Vagina (tissue), 2 donors: Measurements from ENCODE around the gene PARN.

Source experiments
- CTCF ChIP-seq, 3 experiments: fragments of 450-650 bp in 2 of 3; fragments of 200-600 bp in 1 of 3; sonication (generic) in 1 of 3; IDR thresholded peaks; one replicate each; pipeline ENCODE4 v1.5.1; 2017 to 2019; ENCODE audit warnings: antibody characterized with exemption in 3 of 3, mild to moderate bottlenecking in 2 of 3, moderate library complexity in 2 of 3
- POLR2A ChIP-seq, 2 donors: fragments of 450-650 bp; IDR thresholded peaks; one replicate each; pipeline ENCODE4 v1.6.1; 2017; ENCODE audit warnings: antibody characterized with exemption in 2 of 2, mild to moderate bottlenecking in 2 of 2, moderate library complexity in 2 of 2

DNA sequence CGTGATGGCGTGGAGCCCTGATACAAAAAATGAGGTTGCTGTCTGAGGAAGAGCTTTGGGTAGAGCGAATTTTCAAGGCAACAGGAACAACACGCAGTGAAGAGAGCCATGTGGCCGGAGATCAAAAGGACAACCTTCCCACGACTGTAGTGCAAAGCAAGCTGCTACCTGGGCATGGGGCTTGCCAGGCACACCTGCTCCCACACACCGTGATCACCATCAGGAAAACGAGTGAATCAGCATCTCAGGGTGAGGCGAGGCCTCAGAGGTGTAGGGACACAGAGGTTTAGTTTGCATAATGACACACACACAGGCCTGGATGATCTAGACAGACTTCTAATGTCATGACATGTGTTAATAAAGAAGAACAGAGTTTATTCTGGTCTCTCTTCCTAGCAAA is 65.7 kb downstream of the PARN start:
- TF ChIP-seq CTCF (IDR thresholded peaks at IDR 0.05) (no peak), POLR2A (IDR thresholded peaks at IDR 0.05) (no peak)
